HUES64 (cell line): ENCODE measurements around the gene WRNIP1. TPM values are rescaled to one million over a fixed set of nuclear protein-coding genes. Genes with fewer than 3 reads are reported as not detected.

Source experiments
- H3K27ac ChIP-seq: 2 replicates; pipeline ENCODE4 v1.7.0; 2013; ENCODE audit warnings: low read depth, low read length, inconsistent platforms
- H3K27me3 ChIP-seq: 2 replicates; pipeline ENCODE4 v1.6.1; 2013; ENCODE audit warnings: mild to moderate bottlenecking, low read length; ENCODE audit not compliant: insufficient read depth
- H3K36me3 ChIP-seq: 2 replicates; pipeline ENCODE4 v1.6.1; 2013; ENCODE audit warnings: mild to moderate bottlenecking, low read length; ENCODE audit not compliant: insufficient read depth
- H3K4me1 ChIP-seq: 2 replicates; pipeline ENCODE4 v1.6.1; 2013; ENCODE audit warnings: mild to moderate bottlenecking, low read length, moderate library complexity; ENCODE audit not compliant: insufficient read depth
- H3K4me3 ChIP-seq: 2 replicates; pipeline ENCODE4 v1.5.1; 2013; ENCODE audit warnings: mild to moderate bottlenecking, low read length, moderate library complexity
- H3K9ac ChIP-seq: 2 replicates; pipeline ENCODE4 v1.6.1; 2013; ENCODE audit warnings: mild to moderate bottlenecking, low read depth, low read length
- H3K9me3 ChIP-seq: 2 replicates; pipeline ENCODE4 v1.6.1; 2013; ENCODE audit warnings: low read depth, low read length; ENCODE audit not compliant: insufficient read depth
- WGBS: fragments of 150-250, 120-280 bp; methylation state at CpG from one replicate; pipeline ENCODE4 v1.1.7; 2013; ENCODE audit warnings: missing lambda C conversion rate; 5-methylcytosine and 5-hydroxymethylcytosine counted together
- polyA plus RNA-seq, 2 experiments: library from polyadenylated mRNA; stranded (reverse); fragments of 50-300 nt; gene quantifications; one replicate each; pipeline ENCODE4 v1.2.3, GENCODE V29; 2013

WRNIP1 gene
- 25.8 TPM for polyA plus RNA-seq (2013, experiment 1 of 2)
- 23.6 TPM for polyA plus RNA-seq (2013, experiment 2 of 2)

DNA sequence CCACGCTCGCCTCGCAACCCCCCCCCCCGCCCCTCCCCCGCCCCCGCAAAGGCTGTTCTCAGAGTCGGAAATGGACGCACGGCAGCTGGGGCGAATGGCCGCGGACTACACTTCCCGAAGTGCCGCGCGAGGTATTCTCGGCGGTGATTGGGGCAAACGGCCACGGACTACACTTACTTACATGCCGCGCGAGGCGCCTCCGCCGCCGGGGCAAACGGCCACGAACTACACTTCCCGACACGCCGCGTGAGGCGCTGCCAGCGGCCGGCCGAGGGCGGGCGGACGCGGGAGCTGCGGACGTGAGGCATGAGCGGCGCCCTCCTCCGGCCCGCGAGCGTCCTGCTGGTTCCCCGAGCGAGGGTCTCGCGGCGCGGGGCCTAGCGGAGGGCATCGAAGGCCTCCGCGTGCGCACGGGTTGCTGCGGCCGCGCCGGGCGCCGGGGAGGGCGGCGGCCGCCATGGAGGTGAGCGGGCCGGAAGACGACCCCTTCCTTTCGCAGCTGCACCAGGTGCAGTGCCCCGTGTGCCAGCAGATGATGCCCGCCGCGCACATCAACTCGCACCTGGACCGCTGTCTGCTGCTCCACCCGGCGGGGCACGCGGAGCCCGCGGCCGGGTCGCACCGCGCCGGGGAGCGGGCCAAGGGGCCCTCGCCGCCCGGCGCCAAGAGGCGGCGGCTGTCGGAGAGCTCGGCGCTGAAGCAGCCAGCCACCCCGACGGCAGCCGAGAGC lies at the start of gene WRNIP1:
Gene WRNIP1, plus strand, starts transcription at position 228 of the 730 bp plus-strand sequence. Its CDS starts 230 bp downstream, at position 458.
- WGBS, result under 1% methylated on average over 103 of the region's 104 CpGs
- Histone ChIP-seq H3K36me3 (peaks cover 9% of the 10 kb centered on the region), H3K27me3 (peaks cover 3% of the 10 kb centered on the region; the same call in 1 of the 2 replicates), H3K9me3 (0 out of 2 replicates have a peak, but pooled peaks cover 1% of the 10 kb centered on the region), H3K4me1 (peaks cover 31% of the 10 kb centered on the region), H3K27ac (peak within 1 kb of the TSS; percentile 65), H3K9ac (peak within 1 kb of the TSS; percentile 81), H3K4me3 (peak within 1 kb of the TSS; percentile 90)

DNA sequence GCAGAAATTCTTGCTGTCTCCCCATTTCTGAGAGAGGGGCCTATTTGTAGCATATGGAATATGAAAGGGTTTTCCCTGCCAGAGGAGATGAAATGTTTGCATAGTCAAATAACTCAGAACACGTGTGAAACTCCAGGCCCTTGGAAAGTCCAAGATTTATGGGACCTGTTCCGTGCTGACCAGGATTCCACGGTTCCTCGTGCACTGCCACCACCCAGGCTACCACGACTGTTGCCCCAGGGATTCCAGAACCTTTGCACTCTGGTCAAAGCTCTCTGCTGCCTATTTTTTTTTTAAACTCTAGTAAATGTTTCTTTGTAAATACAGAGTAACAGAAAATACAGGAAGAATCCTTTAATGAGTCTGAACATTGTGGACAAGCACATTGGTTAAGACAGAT lies 49.5 kb upstream of the WRNIP1 start:
- H3K9ac ChIP-seq, result no peak overlapping the region
- H3K27ac ChIP-seq, result no peak overlapping the region
- H3K36me3 ChIP-seq, result no peaks in the 10 kb centered on the region
- no peak overlapping the region for H3K4me3 ChIP-seq
- H3K9me3 ChIP-seq, result peaks cover 12% of the 10 kb centered on the region
- WGBS, result 89% methylated on average over 5 of the region's 5 CpGs
- H3K27me3 ChIP-seq, result no peaks in the 10 kb centered on the region
- H3K4me1 ChIP-seq, result no peaks in the 10 kb centered on the region

- no peak overlapping the region for H3K27ac ChIP-seq
- no peaks in the 10 kb centered on the region for H3K27me3 ChIP-seq
- no peaks in the 10 kb centered on the region for H3K36me3 ChIP-seq
- peaks cover 1% of the 10 kb centered on the region; the same call in 1 of the 2 replicates for H3K9me3 ChIP-seq
- H3K4me3 ChIP-seq, result no peak overlapping the region
- WGBS, result 89% methylated on average over 8 of the region's 9 CpGs
- no peak overlapping the region for H3K9ac ChIP-seq
- H3K4me1 ChIP-seq, result no peaks in the 10 kb centered on the region
Measured at GRCh38 chr6:2716936-2717700, 48.1 kb upstream of the WRNIP1 start.

GRCh38 chr6:2718334-2719092 lies 46.7 kb upstream of the WRNIP1 start:
- 92% methylated on average over 5 of the region's 6 CpGs for WGBS
- H3K4me1 ChIP-seq, result no peaks in the 10 kb centered on the region
- no peak overlapping the region for H3K4me3 ChIP-seq
- H3K36me3 ChIP-seq, result no peaks in the 10 kb centered on the region
- H3K27me3 ChIP-seq, result no peaks in the 10 kb centered on the region
- no peaks in the 10 kb centered on the region; the same call in 1 of the 2 replicates for H3K9me3 ChIP-seq
- no peak overlapping the region for H3K27ac ChIP-seq
- no peak overlapping the region for H3K9ac ChIP-seq

DNA sequence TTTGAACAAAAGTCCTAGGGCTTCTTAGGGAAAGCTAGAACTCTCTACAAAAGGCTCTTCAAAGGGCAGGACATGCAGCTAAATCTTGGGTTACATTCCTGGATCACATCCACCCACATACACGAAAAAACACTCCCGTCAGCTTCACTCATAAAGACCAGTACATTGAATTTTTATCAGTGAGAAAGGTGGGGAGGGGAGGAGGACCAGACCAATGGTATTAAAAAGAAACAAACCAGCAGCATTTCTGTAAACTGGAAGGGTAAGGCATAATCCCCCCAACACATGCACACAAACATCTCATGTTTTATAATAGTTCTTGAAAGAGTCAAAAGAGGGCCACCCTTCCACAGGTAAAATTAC lies 46.1 kb upstream of the WRNIP1 start:
- H3K36me3 ChIP-seq, result no peaks in the 10 kb centered on the region
- no peaks in the 10 kb centered on the region; the same call in 1 of the 2 replicates for H3K9me3 ChIP-seq
- H3K9ac ChIP-seq, result no peak overlapping the region
- 97% methylated on average over 2 of the region's 2 CpGs for WGBS
- H3K27me3 ChIP-seq, result no peaks in the 10 kb centered on the region
- no peak overlapping the region for H3K27ac ChIP-seq
- H3K4me1 ChIP-seq, result no peaks in the 10 kb centered on the region
- no peak overlapping the region for H3K4me3 ChIP-seq

GRCh38 chr6:2721219-2721618 lies 44.0 kb upstream of the WRNIP1 start:
- no peak overlapping the region for H3K9ac ChIP-seq
- WGBS, result 93% methylated on average over 2 of the region's 3 CpGs
- H3K4me1 ChIP-seq, result peaks cover 6% of the 10 kb centered on the region; the same call in 1 of the 2 replicates
- no peak overlapping the region for H3K4me3 ChIP-seq
- H3K27ac ChIP-seq, result no peak overlapping the region
- no peaks in the 10 kb centered on the region for H3K27me3 ChIP-seq
- no peaks in the 10 kb centered on the region for H3K36me3 ChIP-seq
- no peaks in the 10 kb centered on the region; the same call in 1 of the 2 replicates for H3K9me3 ChIP-seq

GRCh38 chr6:2725364-2725988 lies 39.7 kb upstream of the WRNIP1 start:
- 77% methylated on average over 8 of the region's 8 CpGs for WGBS
- Histone ChIP-seq H3K4me1 (peaks cover 7% of the 10 kb centered on the region; the same call in 1 of the 2 replicates), H3K9me3 (no peaks in the 10 kb centered on the region; the same call in 1 of the 2 replicates), H3K4me3 (no peak overlapping the region), H3K36me3 (no peaks in the 10 kb centered on the region), H3K27me3 (no peaks in the 10 kb centered on the region), H3K27ac (peak overlapping the region; percentile 12; the same call in 1 of the 2 replicates), H3K9ac (no peak overlapping the region)

GRCh38 chr6:2725999-2726567 lies 39.1 kb upstream of the WRNIP1 start:
- no peak overlapping the region for H3K9ac ChIP-seq
- H3K4me3 ChIP-seq, result no peak overlapping the region
- H3K9me3 ChIP-seq, result no peaks in the 10 kb centered on the region; the same call in 1 of the 2 replicates
- H3K4me1 ChIP-seq, result peaks cover 12% of the 10 kb centered on the region; the same call in 1 of the 2 replicates
- WGBS, result 79% methylated on average over 7 of the region's 8 CpGs
- no peaks in the 10 kb centered on the region for H3K36me3 ChIP-seq
- H3K27ac ChIP-seq, result peak overlapping the region; percentile 12; the same call in 1 of the 2 replicates
- H3K27me3 ChIP-seq, result no peaks in the 10 kb centered on the region

GRCh38 chr6:2729921-2730320 lies 35.3 kb upstream of the WRNIP1 start:
- Histone ChIP-seq H3K4me1 (peaks cover 28% of the 10 kb centered on the region), H3K4me3 (no peak overlapping the region), H3K27ac (no peak overlapping the region), H3K9me3 (no peaks in the 10 kb centered on the region), H3K27me3 (no peaks in the 10 kb centered on the region), H3K9ac (no peak overlapping the region), H3K36me3 (no peaks in the 10 kb centered on the region)
- WGBS, result 94% methylated on average over 9 of the region's 10 CpGs

- WGBS, result 86% methylated on average over 9 of the region's 9 CpGs
- no peak overlapping the region for H3K9ac ChIP-seq
- H3K4me3 ChIP-seq, result no peak overlapping the region
- H3K4me1 ChIP-seq, result peaks cover 34% of the 10 kb centered on the region
- H3K36me3 ChIP-seq, result no peaks in the 10 kb centered on the region
- H3K27ac ChIP-seq, result no peak overlapping the region
- H3K9me3 ChIP-seq, result no peaks in the 10 kb centered on the region
- H3K27me3 ChIP-seq, result no peaks in the 10 kb centered on the region
Measured at GRCh38 chr6:2730353-2731107, 34.7 kb upstream of the WRNIP1 start.
